COLO829 (cell line): ENCODE data around the gene REXO4.

Experiments
- DNase-seq: peaks from one replicate; pipeline ENCODE4 v3.0.0; 2012; ENCODE audit warnings: low spot score

REXO4 gene

GRCh38 chr9:133369422-133369821, 48.4 kb downstream of the REXO4 start:
- DNase-seq: no peak

- no peak for DNase-seq
Measured at GRCh38 chr9:133368249-133368881, 49.4 kb downstream of the REXO4 start.

- no peak for DNase-seq
Measured at GRCh38 chr9:133367778-133368177, 50.0 kb downstream of the REXO4 start.

DNA sequence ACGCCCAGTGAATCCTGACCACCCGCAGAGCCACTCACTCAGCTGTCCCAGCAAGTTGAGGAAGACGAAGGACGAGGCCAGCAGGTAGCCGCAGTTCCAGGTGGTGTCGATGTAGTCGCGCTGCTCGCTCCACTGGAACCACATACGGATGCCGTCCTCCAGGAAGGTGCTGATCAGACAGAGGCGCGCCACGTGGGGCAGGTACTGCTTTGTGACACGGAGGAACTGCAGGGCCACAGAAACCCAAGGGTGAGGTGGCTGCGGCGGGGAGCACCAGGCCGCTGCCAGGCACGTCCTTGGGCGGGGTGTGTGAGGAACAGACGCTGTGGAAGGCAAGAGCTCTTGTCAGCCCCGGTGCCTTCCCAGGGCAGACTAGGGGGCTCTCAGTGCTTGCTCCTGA, 50.6 kb downstream of the REXO4 start:
- DNase-seq: no peak

GRCh38 chr9:133366435-133366834, 51.4 kb downstream of the REXO4 start:
- DNase-seq: no peak

- DNase-seq: no peak
Measured at GRCh38 chr9:133362359-133363044, 55.3 kb downstream of the REXO4 start.

DNA sequence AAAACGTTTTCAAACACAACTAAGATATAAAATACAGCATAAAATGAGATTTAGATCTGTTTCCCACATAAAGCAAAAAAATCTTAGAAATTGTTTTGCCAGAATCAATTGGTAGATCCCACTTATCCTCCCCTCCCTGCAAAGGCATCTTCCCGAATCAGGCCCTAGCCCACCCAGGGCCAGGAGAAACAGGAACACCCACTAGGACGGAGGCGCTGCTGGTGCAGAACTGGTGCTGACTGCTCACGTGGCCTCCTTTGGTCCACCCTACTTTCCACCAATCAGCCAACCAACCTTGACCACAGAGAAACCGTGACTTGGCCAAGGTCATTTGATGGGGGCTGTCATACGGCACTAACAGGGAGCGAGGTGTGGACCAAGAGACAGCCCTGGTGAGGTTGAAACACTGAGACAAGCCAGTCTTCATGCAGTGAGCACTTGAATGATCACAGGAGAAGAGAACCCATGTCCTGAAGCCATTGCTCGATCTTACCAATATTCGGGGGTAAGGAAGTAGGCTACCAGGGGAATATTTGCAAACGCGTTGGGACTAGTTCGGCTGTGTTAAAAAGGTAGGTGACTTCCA, 56.2 kb downstream of the REXO4 start:
- no peak for DNase-seq

GRCh38 chr9:133360400-133361393, 57.1 kb downstream of the REXO4 start:
- no peak for DNase-seq

GRCh38 chr9:133359399-133360175, 58.2 kb downstream of the REXO4 start:
- DNase-seq: no peak

GRCh38 chr9:133357656-133358055, 60.2 kb downstream of the REXO4 start:
- DNase-seq: no peak

GRCh38 chr9:133356391-133357091, 61.3 kb downstream of the REXO4 start, which contains the start of the genes SURF1 and SURF2:
Gene SURF1 (minus strand): TSS chr9:133356487. CDS start chr9:133356453, 34 bp downstream.
Gene SURF2 (plus strand): TSS chr9:133356550. CDS start chr9:133356593, 43 bp downstream.
- peak; percentile 76 for DNase-seq
